Progenitor cell of endocrine pancreas (in vitro differentiated cells): Measurements from ENCODE around the gene LPP. TPM values are rescaled to one million over a fixed set of nuclear protein-coding genes. Genes with fewer than 3 reads are reported as not detected.
"Not testable (repeated sequence)": the region's sequence is repeated elsewhere in the genome, so short reads cannot be mapped to it uniquely, and the experiment has no call there.

ENCODE experiments used
- DNase-seq: peaks from one replicate; pipeline ENCODE4 v3.0.0; 2021; ENCODE audit warnings: low spot score; ENCODE audit not compliant: unreplicated experiment
- H3K27ac Mint-ChIP-seq: 2 replicates; pipeline ENCODE4 v1.8.0; 2021; ENCODE audit warnings: mild to moderate bottlenecking, moderate library complexity, mixed read lengths
- H3K27me3 Mint-ChIP-seq: 2 replicates; pipeline ENCODE4 v1.8.0; 2021; ENCODE audit warnings: mixed read lengths
- H3K36me3 Mint-ChIP-seq: 2 replicates; pipeline ENCODE4 v1.8.0; 2022; ENCODE audit warnings: mixed read lengths; ENCODE audit not compliant: insufficient read depth
- H3K4me1 Mint-ChIP-seq: 2 replicates; pipeline ENCODE4 v1.8.0; 2021; ENCODE audit warnings: low read depth, mixed read lengths
- H3K4me3 Mint-ChIP-seq: 2 replicates; pipeline ENCODE4 v1.8.0; 2021; ENCODE audit warnings: low read depth, mild to moderate bottlenecking, moderate library complexity, mixed read lengths
- H3K9me3 Mint-ChIP-seq: 2 replicates; pipeline ENCODE4 v1.8.0; 2021; ENCODE audit warnings: low read depth, mixed read lengths
- CTCF ChIP-seq: fragments of 200-600 bp; sonication (generic); IDR thresholded peaks from one replicate; pipeline ENCODE4 v1.5.0; 2021; ENCODE audit warnings: antibody characterized with exemption, mild to moderate bottlenecking; ENCODE audit not compliant: unreplicated experiment
- total RNA-seq: library from RNA; stranded (reverse); gene quantifications from 2 replicates; pipeline ENCODE4 v1.2.1, GENCODE V29; 2021

LPP gene
- total RNA-seq, 1 donor from 2014 or later, result 131 TPM

GRCh38 chr3:188604651-188605050 lies 450.7 kb downstream of the LPP start:
- no peak for DNase-seq

GRCh38 chr3:188605231-188605630 lies 451.3 kb downstream of the LPP start:
- Mint-ChIP-seq H3K27me3 (no peaks in the 10 kb centered on the region), H3K4me1 (no peaks in the 10 kb centered on the region)
- no peak for TF ChIP-seq CTCF

More at GRCh38 chr3:188604651-188605050, 450.7 kb downstream of the LPP start:
- no peak for TF ChIP-seq CTCF
- Mint-ChIP-seq H3K4me3 (no peak overlapping the region), H3K4me1 (no peaks in the 10 kb centered on the region), H3K27ac (no peak overlapping the region), H3K36me3 (peaks cover 19% of the 10 kb centered on the region), H3K27me3 (no peaks in the 10 kb centered on the region), H3K9me3 (peaks cover 13% of the 10 kb centered on the region)

GRCh38 chr3:188605905-188606304 lies 451.9 kb downstream of the LPP start:
- no peak overlapping the region for H3K4me3 Mint-ChIP-seq
- H3K4me1 Mint-ChIP-seq, result no peaks in the 10 kb centered on the region
- no peaks in the 10 kb centered on the region for H3K27me3 Mint-ChIP-seq
- peaks cover 23% of the 10 kb centered on the region for H3K36me3 Mint-ChIP-seq
- DNase-seq, result no peak
- H3K27ac Mint-ChIP-seq, result no peak overlapping the region
- peaks cover 13% of the 10 kb centered on the region for H3K9me3 Mint-ChIP-seq
- TF ChIP-seq CTCF, result no peak

More at GRCh38 chr3:188605231-188605630, 451.3 kb downstream of the LPP start:
- H3K4me3 Mint-ChIP-seq, result no peak overlapping the region
- H3K9me3 Mint-ChIP-seq, result peaks cover 13% of the 10 kb centered on the region
- no peak for DNase-seq
- peaks cover 23% of the 10 kb centered on the region for H3K36me3 Mint-ChIP-seq
- H3K27ac Mint-ChIP-seq, result no peak overlapping the region

GRCh38 chr3:188607805-188608315 lies 453.9 kb downstream of the LPP start:
- Mint-ChIP-seq H3K4me3 (no peak overlapping the region), H3K9me3 (peaks cover 13% of the 10 kb centered on the region), H3K27ac (no peak overlapping the region), H3K4me1 (peaks cover 2% of the 10 kb centered on the region), H3K27me3 (no peaks in the 10 kb centered on the region), H3K36me3 (peaks cover 29% of the 10 kb centered on the region)
- TF ChIP-seq CTCF, result no peak
- no peak for DNase-seq

DNA sequence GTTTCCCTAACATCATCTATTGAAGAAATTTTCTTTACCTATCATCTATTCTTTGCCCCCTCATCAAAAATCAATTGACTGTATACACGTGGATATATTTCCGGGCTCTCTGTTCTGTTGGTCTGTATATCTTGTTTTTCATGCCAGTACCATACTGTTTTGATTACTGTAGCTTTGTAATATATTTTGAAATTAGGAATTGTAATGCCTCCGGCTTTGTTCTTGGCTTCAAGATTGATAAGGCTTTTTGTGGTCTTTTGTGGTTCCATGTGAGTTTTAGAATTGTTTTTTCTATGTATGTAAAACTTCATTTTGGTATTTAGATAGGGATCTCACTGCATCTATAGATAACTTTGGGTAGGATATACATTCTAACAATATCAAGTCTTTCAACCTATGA lies 454.4 kb downstream of the LPP start:
- Mint-ChIP-seq H3K36me3 (peaks cover 29% of the 10 kb centered on the region), H3K9me3 (peaks cover 13% of the 10 kb centered on the region), H3K27me3 (no peaks in the 10 kb centered on the region), H3K27ac (no peak overlapping the region), H3K4me3 (no peak overlapping the region), H3K4me1 (peaks cover 2% of the 10 kb centered on the region)
- no peak for TF ChIP-seq CTCF
- DNase-seq, result no peak

- not testable (repeated sequence) for H3K27me3 Mint-ChIP-seq, DNase-seq, H3K4me1 Mint-ChIP-seq, H3K4me3 Mint-ChIP-seq
- Mint-ChIP-seq H3K27ac (peak overlapping the region; percentile 15), H3K9me3 (peaks cover 17% of the 10 kb centered on the region), H3K36me3 (peaks cover 22% of the 10 kb centered on the region)
Measured at GRCh38 chr3:188613721-188614120, 459.8 kb downstream of the LPP start.
